Measurements from ENCODE around the gene GKN2. TPM values are rescaled to one million over a fixed set of nuclear protein-coding genes. Genes with fewer than 3 reads are reported as not detected.

GKN2 gene
- total RNA-seq, 4 donors from 2014 or later, result not detected

- ATAC-seq, result no peak
- Histone ChIP-seq H3K36me3 (no peaks in the 10 kb centered on the region), H3K4me3 (no peak within 1 kb of the TSS), H3K27me3 (no peaks in the 10 kb centered on the region), H3K4me1 (no peaks in the 10 kb centered on the region), H3K9me3 (no peaks in the 10 kb centered on the region), H3K27ac (no peak within 1 kb of the TSS)
- TF ChIP-seq POLR2A (IDR thresholded peaks at IDR 0.05) (no peak), CTCF (IDR thresholded peaks at IDR 0.05) (no peak), EP300 (IDR thresholded peaks at IDR 0.05) (no peak), POLR2AphosphoS5 (IDR thresholded peaks at IDR 0.05) (no peak)
- WGBS, 2 donors (ENCODE audit: low coverage in 1 of 2), result 44 to 52% methylated on average over 3 of the region's 3 CpGs
Measured at GRCh38 chr2:68974251-68974650, 21.6 kb upstream of the GKN2 start, which contains the start of gene GKN1. Gene GKN1, plus strand, starts transcription at chr2:68974636. Its CDS starts 42 bp downstream, at chr2:68974678.

GRCh38 chr2:68971591-68972231, 19.0 kb upstream of the GKN2 start:
- ATAC-seq, result no peak
- no peak overlapping the region for H3K4me3 ChIP-seq
- H3K4me1 ChIP-seq, result no peaks in the 10 kb centered on the region
- H3K27ac ChIP-seq, result no peak overlapping the region
- no peaks in the 10 kb centered on the region for H3K36me3 ChIP-seq
- WGBS, 2 donors (ENCODE audit: low coverage in 1 of 2), result 92 to 96% methylated on average over 3 to 4 of the region's 5 CpGs
- H3K27me3 ChIP-seq, result no peaks in the 10 kb centered on the region
- no peaks in the 10 kb centered on the region for H3K9me3 ChIP-seq
- TF ChIP-seq POLR2AphosphoS5 (IDR thresholded peaks at IDR 0.05) (no peak), CTCF (IDR thresholded peaks at IDR 0.05) (no peak), POLR2A (IDR thresholded peaks at IDR 0.05) (no peak), EP300 (IDR thresholded peaks at IDR 0.05) (no peak)

- Histone ChIP-seq H3K4me3 (no peak overlapping the region), H3K4me1 (no peaks in the 10 kb centered on the region), H3K36me3 (no peaks in the 10 kb centered on the region), H3K27me3 (no peaks in the 10 kb centered on the region), H3K9me3 (no peaks in the 10 kb centered on the region), H3K27ac (no peak overlapping the region)
- TF ChIP-seq CTCF (IDR thresholded peaks at IDR 0.05) (no peak), POLR2AphosphoS5 (IDR thresholded peaks at IDR 0.05) (no peak), EP300 (IDR thresholded peaks at IDR 0.05) (no peak), POLR2A (IDR thresholded peaks at IDR 0.05) (no peak)
- no peak for ATAC-seq
- 46 to 59% methylated on average over 5 to 8 of the region's 8 CpGs for WGBS, 2 donors (ENCODE audit: low coverage in 1 of 2)
Measured at GRCh38 chr2:68970566-68971265, 18.0 kb upstream of the GKN2 start.

GRCh38 chr2:68969736-68970490, 17.2 kb upstream of the GKN2 start:
- H3K36me3 ChIP-seq, result no peaks in the 10 kb centered on the region
- H3K4me3 ChIP-seq, result no peak overlapping the region
- WGBS, 2 donors (ENCODE audit: low coverage in 1 of 2), result 71 to 76% methylated on average over 6 to 8 of the region's 8 CpGs
- no peaks in the 10 kb centered on the region for H3K27me3 ChIP-seq
- H3K4me1 ChIP-seq, result no peaks in the 10 kb centered on the region
- no peaks in the 10 kb centered on the region for H3K9me3 ChIP-seq
- H3K27ac ChIP-seq, result no peak overlapping the region
- no peak for ATAC-seq
- TF ChIP-seq EP300 (IDR thresholded peaks at IDR 0.05) (no peak), POLR2A (IDR thresholded peaks at IDR 0.05) (no peak), CTCF (IDR thresholded peaks at IDR 0.05) (no peak), POLR2AphosphoS5 (IDR thresholded peaks at IDR 0.05) (no peak)

All from gastroesophageal sphincter (tissue), 4 donors.